Measurements from ENCODE around the gene CALHM6. TPM values are rescaled to one million over a fixed set of nuclear protein-coding genes. Genes with fewer than 3 reads are reported as not detected.

The CALHM6 gene
- total RNA-seq (2022) (not detected in 2 replicates), Bru-seq, nascent RNA (not detected), BruChase-seq, experiment 1, labeled RNA remaining after a 6-hour chase (percentile 31 among the genes with signal in this experiment), BruChase-seq, experiment 2, labeled RNA remaining after a 2-hour chase (percentile 30 among the genes with signal in this experiment)
- long read RNA-seq: 0 reads

GRCh38 chr6:116461331-116461931 is at the start of gene CALHM6:
CALHM6 (plus strand) TSS chr6:116461375; CDS start chr6:116461930, 555 bp downstream.
- Mint-ChIP-seq H3K36me3 (ENCODE audit: insufficient read depth, unreplicated experiment) (no peaks in the 10 kb centered on the region), H3K4me3 (ENCODE audit: unreplicated experiment) (no peak within 1 kb of the TSS), H3K27ac (ENCODE audit: low read depth, unreplicated experiment) (no peak within 1 kb of the TSS), H3K27me3 (ENCODE audit: insufficient read depth, unreplicated experiment) (no peaks in the 10 kb centered on the region), H3K9me3 (ENCODE audit: unreplicated experiment) (no peaks in the 10 kb centered on the region), H3K4me1 (ENCODE audit: insufficient read depth, unreplicated experiment) (no peaks in the 10 kb centered on the region)
- no TSS peak for BruUV-seq (replicated peaks)
- TF ChIP-seq CTCF (IDR thresholded peaks at IDR 0.05; ENCODE audit: unreplicated experiment): no peak
- intact Hi-C loops (cut with micrococcal nuclease): no loop called here
- ChIA-PET POLR2A (no interaction called here), CTCF (no interaction called here)
- no peak for DNase-seq (ENCODE audit: unreplicated experiment)

- peaks cover 11% of the 10 kb centered on the region for H3K36me3 Mint-ChIP-seq (ENCODE audit: insufficient read depth, unreplicated experiment)
- H3K9me3 Mint-ChIP-seq (ENCODE audit: unreplicated experiment): no peaks in the 10 kb centered on the region
- no peak overlapping the region for H3K27ac Mint-ChIP-seq (ENCODE audit: low read depth, unreplicated experiment)
- no peak overlapping the region for H3K4me3 Mint-ChIP-seq (ENCODE audit: unreplicated experiment)
- ChIA-PET CTCF (interaction anchor here (0.6 to 2.1 kb wide), 6 partner anchors 9 to 124 kb away, joined by 3 to 12 read pairs (median 3); partner anchors contain the start of gene CALHM5), POLR2A (interaction anchor here (1.1 to 2.8 kb wide), 7 partner anchors 10 to 123 kb away, joined by 3 to 11 read pairs (median 4); partner anchors contain the start of gene DSE)
- H3K27me3 Mint-ChIP-seq (ENCODE audit: insufficient read depth, unreplicated experiment): no peaks in the 10 kb centered on the region
- peaks cover 41% of the 10 kb centered on the region for H3K4me1 Mint-ChIP-seq (ENCODE audit: insufficient read depth, unreplicated experiment)
- peak; percentile 27 for DNase-seq (ENCODE audit: unreplicated experiment)
- BruUV-seq (replicated peaks): no TSS peak
- intact Hi-C loops (cut with micrococcal nuclease): no loop called here
- no peak for TF ChIP-seq CTCF (IDR thresholded peaks at IDR 0.05; ENCODE audit: unreplicated experiment)
Measured at GRCh38 chr6:116412270-116412669, 48.9 kb upstream of the CALHM6 start.

- no peaks in the 10 kb centered on the region for H3K27me3 Mint-ChIP-seq (ENCODE audit: insufficient read depth, unreplicated experiment)
- CTCF ChIA-PET: interaction anchor here (0.9 to 1.2 kb wide), 4 partner anchors 8 to 301 kb away, joined by 3 read pairs; no protein-coding TSS in a partner anchor
- H3K27ac Mint-ChIP-seq (ENCODE audit: low read depth, unreplicated experiment): no peak overlapping the region
- POLR2A ChIA-PET: interaction anchor here (0.6 to 2.8 kb wide), 2 partner anchors 13 to 267 kb away, joined by 3 to 7 read pairs; no protein-coding TSS in a partner anchor
- H3K9me3 Mint-ChIP-seq (ENCODE audit: unreplicated experiment): no peaks in the 10 kb centered on the region
- no peak overlapping the region for H3K4me3 Mint-ChIP-seq (ENCODE audit: unreplicated experiment)
- BruUV-seq (replicated peaks): no TSS peak
- intact Hi-C loops (cut with micrococcal nuclease): no loop called here
- peaks cover 16% of the 10 kb centered on the region for H3K36me3 Mint-ChIP-seq (ENCODE audit: insufficient read depth, unreplicated experiment)
- H3K4me1 Mint-ChIP-seq (ENCODE audit: insufficient read depth, unreplicated experiment): peaks cover 32% of the 10 kb centered on the region
- no peak for TF ChIP-seq CTCF (IDR thresholded peaks at IDR 0.05; ENCODE audit: unreplicated experiment)
- no peak for DNase-seq (ENCODE audit: unreplicated experiment)
Measured at GRCh38 chr6:116413357-116413756, 47.8 kb upstream of the CALHM6 start.

GRCh38 chr6:116417661-116418060 is 43.5 kb upstream of the CALHM6 start:
- H3K27me3 Mint-ChIP-seq (ENCODE audit: insufficient read depth, unreplicated experiment): no peaks in the 10 kb centered on the region
- H3K9me3 Mint-ChIP-seq (ENCODE audit: unreplicated experiment): no peaks in the 10 kb centered on the region
- H3K36me3 Mint-ChIP-seq (ENCODE audit: insufficient read depth, unreplicated experiment): peaks cover 16% of the 10 kb centered on the region
- H3K4me3 Mint-ChIP-seq (ENCODE audit: unreplicated experiment): no peak overlapping the region
- no peak overlapping the region for H3K27ac Mint-ChIP-seq (ENCODE audit: low read depth, unreplicated experiment)
- DNase-seq (ENCODE audit: unreplicated experiment): no peak
- intact Hi-C loops (cut with micrococcal nuclease): no loop called here
- no TSS peak for BruUV-seq (replicated peaks)
- TF ChIP-seq CTCF (IDR thresholded peaks at IDR 0.05; ENCODE audit: unreplicated experiment): no peak
- H3K4me1 Mint-ChIP-seq (ENCODE audit: insufficient read depth, unreplicated experiment): peaks cover 16% of the 10 kb centered on the region
- ChIA-PET CTCF (interaction anchor here (1.0 to 2.6 kb wide), 4 partner anchors 16 to 130 kb away, joined by 3 to 9 read pairs (median 4); no protein-coding TSS in a partner anchor), POLR2A (interaction anchor here (0.8 to 2.9 kb wide), 3 partner anchors 15 to 51 kb away, joined by 4 to 14 read pairs (median 6); no protein-coding TSS in a partner anchor)

Data from MCF 10A (cell line).